ENCODE measurements around the gene NOTCH2.
"Not testable (repeated sequence)": the region's sequence is repeated elsewhere in the genome, so short reads cannot be mapped to it uniquely, and the experiment has no call there.

NOTCH2 gene

DNA sequence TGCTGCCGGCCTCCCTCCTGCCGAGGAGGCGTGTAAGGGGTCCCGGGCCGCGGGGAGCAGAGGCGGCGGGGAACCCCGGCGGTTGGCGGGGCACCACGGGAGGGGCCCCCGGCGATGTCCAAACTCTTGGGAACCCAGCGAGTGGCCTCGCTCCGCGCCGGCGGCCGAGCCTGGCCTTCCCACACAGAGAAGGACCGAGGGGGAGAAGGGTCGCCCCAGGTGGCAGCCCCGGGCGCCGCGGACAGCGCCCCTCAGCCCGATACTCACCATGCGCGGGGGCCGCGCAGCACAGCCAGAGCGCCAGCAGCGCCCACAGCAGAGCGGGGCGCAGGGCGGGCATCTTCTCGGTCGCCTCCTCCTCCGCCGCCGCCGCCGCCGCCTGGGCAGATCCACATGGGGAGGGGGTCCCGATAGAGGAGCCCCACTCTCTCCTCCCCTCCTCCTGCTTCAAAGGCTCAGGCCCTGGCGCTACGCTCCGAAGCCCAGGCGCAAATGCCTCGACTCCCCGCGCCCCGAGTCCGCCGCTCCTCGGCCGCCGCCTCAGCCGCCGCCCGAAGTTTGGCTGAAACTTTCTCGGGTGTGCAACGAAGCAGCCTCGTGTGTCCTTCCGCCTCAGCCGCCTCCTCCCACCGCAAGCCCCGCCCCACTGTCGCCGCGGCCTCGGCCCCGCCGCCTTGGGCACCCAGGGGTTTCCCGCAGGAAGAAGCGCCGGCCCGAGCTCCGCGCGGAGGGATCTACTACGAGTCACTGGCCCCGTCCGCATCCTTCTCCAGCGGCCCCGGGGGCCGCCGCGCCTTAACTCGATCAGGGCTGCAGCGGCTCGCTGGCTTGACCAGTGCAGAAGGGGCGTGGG, at the start of gene NOTCH2:
Gene NOTCH2, minus strand, starts transcription at position 596 of the 853 bp plus-strand sequence. Its CDS starts 256 bp downstream, at position 340.
- peak; percentile 38 to 47 for DNase-seq (ENCODE audit: low read depth in 1 of 2, low spot score in 1 of 2)

DNA sequence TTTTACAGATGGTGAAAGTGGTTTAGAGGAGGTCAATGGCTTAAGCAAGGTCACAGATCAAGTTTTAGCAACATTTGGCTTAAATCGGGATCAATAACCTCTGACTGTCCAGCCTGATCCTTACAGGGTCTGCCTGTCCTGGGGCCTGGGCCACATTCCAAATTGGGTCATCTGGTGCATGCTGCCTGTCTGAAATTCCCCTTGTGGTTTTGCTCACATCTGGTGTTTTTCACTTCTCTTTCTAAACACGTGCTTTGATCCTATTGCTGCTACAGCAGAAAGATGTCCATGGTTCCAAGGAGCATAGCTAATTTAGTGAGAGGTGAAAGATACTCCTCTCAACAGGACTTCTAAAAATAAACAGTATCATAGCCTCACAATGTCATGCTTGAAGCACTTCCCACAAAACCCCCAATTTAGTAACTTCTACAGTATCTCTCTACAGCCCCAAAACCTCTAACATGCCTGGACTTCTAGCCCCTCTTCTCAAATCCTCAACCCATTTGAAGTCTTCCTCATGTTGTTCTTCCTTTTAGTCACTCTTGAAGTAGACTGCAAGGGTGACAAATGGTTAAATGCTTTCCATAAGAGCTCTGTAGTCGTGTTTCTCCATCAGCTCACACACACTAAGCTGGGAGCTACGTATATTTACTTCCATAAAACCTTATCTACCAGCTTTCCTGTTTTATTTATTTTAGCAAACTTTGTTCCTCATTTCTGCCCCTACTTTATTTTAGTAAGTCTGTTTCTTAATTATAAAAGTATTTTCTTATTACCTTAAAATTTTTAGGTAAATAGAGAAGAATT, 48.1 kb upstream of the NOTCH2 start:
- not testable (repeated sequence) for DNase-seq (ENCODE audit: low read depth in 1 of 2, low spot score in 1 of 2)

GRCh38 chr1:120116094-120116493, 46.6 kb upstream of the NOTCH2 start:
- DNase-seq (ENCODE audit: low read depth in 1 of 2, low spot score in 1 of 2) = not testable (repeated sequence)

DNA sequence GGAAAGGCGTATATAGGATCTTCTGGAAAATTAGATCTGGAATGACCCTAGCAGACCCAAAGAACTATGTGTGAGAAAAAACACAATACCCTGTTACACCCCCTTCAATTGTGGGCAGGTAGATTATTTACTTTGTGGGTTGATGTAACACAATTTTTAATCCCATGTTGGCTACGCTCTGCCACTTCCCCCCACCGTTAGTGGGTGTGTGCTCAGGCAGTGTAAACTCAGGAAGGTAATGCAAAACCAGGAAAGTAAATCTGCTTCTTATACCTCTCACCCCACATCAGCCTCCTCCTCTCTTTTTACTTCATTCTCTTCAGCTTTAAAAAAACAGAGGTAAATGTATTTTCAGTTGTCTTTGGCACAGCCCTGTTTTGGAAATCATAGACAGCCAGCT, 43.7 kb upstream of the NOTCH2 start:
- not testable (repeated sequence) for DNase-seq (ENCODE audit: low read depth in 1 of 2, low spot score in 1 of 2)

GRCh38 chr1:120112212-120112611, 42.8 kb upstream of the NOTCH2 start:
- not testable (repeated sequence) for DNase-seq (ENCODE audit: low read depth in 1 of 2, low spot score in 1 of 2)

DNA sequence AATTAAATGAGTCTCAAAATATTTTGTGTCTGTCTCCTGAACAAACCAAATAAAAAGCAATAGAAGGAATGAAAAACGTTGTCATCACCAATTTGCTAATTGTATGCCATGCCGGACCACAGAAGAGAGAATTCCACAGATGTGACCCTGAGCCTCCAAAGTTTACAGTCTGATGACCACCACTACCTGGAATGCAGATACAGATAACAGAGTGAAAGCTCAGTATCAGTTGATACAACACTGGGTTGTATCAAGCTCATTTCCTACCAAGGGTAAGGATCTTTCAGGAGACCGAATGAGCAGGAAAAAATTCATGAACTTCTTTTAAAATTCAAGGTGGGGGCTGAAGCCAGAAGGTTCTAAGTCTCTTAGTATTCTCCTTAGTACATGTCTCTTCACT, 42.3 kb upstream of the NOTCH2 start:
- not testable (repeated sequence) for DNase-seq (ENCODE audit: low read depth in 1 of 2, low spot score in 1 of 2)

DNA sequence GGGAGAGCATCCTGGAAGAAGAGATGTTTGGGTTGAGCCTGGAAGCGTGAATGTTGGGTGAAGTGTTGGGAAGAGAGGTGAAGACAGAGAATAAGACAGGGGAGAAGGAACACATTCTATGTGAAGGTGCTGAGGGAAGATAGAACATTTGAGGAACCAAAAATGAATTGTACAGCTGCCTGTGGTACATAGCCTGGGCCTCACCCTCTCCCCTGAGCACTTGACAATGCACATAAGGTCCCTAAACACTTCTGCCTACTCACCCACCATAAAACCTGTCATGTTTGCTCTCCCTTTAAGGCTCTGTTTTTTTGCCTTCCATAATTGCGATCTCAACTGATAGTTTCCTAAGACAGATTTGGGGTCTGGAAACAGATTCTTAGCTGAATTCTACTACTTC, 41.5 kb upstream of the NOTCH2 start:
- DNase-seq (ENCODE audit: low read depth in 1 of 2, low spot score in 1 of 2) = not testable (repeated sequence)

GRCh38 chr1:120109656-120110055, 40.2 kb upstream of the NOTCH2 start:
- DNase-seq (ENCODE audit: low read depth in 1 of 2, low spot score in 1 of 2) = not testable (repeated sequence)

DNA sequence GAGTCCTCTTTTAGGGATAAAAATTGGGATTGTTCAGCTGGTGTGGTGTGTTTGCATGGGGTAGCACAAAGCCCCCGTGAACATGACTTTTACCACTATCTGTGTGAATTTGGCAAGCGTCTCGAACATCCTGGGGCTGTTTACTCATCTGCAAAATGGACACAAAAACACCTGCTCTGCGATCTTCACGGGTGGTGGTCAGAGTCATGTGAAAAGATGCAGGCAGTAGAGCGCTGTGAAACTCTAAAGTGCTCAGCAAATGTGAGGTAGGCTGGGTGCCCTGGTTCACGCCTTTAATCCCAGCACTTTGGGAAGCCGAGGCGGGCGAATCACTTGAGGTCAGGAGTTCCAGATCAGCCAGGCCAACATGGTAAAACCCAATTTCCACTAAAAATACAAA, 39.7 kb upstream of the NOTCH2 start:
- DNase-seq (ENCODE audit: low read depth in 1 of 2, low spot score in 1 of 2) = not testable (repeated sequence)

DNA sequence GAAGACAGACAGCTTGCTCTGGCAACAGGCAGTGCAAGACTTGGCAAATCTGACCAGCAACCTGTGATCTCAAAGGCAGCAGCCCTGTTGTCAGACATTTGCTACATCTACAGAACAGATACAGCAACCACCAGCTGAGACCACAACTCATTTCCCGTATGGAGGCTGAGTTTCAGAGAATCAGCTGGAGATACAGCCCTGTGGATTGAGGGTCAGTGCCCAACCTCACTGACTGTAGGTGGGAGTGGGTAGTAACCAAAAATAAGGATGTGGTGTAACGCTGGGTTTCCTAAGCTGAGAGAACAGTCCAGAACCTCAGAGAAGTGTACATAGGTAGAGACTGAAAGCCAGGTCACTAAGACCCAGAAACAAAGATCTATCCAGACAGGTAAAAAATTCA, 35.8 kb upstream of the NOTCH2 start:
- not testable (repeated sequence) for DNase-seq (ENCODE audit: low read depth in 1 of 2, low spot score in 1 of 2)

GRCh38 chr1:120103768-120104167, 34.3 kb upstream of the NOTCH2 start:
- DNase-seq (ENCODE audit: low read depth in 1 of 2, low spot score in 1 of 2) = not testable (repeated sequence)

DNA sequence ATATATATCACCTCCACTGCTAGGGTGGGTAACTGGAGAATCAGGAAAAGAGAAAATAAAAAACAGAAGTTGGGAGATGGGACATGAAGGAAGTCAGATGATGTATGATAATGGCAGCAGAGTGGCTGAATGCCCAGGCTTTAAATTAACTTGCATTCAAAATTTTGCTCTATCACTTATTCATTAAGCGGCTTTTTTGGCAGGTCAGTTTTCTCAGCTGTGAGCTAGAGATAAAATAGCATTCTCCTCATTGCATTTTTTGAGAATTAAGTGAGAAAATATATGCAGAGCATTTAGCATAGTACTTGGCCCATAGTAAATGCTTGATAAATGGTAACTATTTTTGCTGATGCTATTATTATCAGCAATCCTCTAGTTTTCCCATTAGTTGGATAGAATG, 32.1 kb upstream of the NOTCH2 start:
- not testable (repeated sequence) for DNase-seq (ENCODE audit: low read depth in 1 of 2, low spot score in 1 of 2)

- DNase-seq (ENCODE audit: low read depth in 1 of 2, low spot score in 1 of 2) = not testable (repeated sequence)
Observed at GRCh38 chr1:120100590-120100989, 31.1 kb upstream of the NOTCH2 start.

GRCh38 chr1:120098986-120099759, 29.7 kb upstream of the NOTCH2 start:
- not testable (repeated sequence) for DNase-seq (ENCODE audit: low read depth in 1 of 2, low spot score in 1 of 2)

- not testable (repeated sequence) for DNase-seq (ENCODE audit: low read depth in 1 of 2, low spot score in 1 of 2)
Observed at GRCh38 chr1:120096981-120097545, 27.6 kb upstream of the NOTCH2 start.

GRCh38 chr1:120093548-120094181, 24.2 kb upstream of the NOTCH2 start:
- DNase-seq (ENCODE audit: low read depth in 1 of 2, low spot score in 1 of 2) = not testable (repeated sequence)

DNA sequence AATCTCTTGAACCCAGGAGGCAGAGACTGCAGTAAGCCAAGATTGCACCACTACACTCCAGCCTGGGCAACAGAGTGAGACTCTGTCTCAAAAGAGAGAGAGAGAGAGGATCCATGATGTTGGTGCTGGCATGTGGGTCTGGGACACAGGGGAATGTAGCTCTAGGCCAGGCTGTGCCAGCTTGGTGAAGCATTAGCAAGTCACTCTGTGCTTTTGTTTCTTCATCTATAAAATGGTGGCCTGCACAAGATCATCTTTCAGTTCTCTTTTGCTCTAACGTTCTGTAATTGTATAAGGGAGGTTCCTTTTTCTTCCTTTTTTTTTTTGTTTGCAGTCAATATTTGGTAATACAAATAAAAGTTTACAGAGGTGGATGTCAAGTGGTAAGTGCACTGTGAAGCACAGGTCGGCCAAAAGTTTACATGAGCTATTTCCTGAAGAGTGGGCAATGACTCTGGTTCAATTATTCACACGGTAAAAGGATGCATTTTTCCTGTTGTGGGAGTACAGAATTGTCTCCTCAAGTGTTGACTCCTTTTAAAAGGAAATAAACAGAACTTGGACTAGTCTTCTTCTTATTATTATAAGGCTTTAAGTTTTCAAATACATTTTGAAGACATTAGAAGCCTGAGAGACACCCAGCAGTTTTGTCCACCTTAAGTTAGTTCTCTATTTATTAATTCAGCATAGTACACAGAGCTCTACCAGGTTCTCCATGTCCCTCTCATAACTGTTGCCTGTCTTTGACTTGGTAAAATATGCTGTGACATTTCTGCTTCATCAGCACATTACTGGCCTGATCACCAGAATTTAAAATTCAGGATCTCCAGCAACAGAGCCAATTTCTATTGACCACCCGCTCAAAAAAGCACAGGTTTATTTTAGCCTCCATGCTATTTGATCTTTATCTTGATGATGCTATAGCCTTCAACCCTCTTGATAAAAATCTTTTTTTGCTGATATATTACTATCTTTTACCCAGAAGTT, 23.1 kb upstream of the NOTCH2 start:
- not testable (repeated sequence) for DNase-seq (ENCODE audit: low read depth in 1 of 2, low spot score in 1 of 2)

GRCh38 chr1:120090830-120091229, 21.4 kb upstream of the NOTCH2 start:
- DNase-seq (ENCODE audit: low read depth in 1 of 2, low spot score in 1 of 2) = not testable (repeated sequence)

- peak in 1 of 2 donors; percentile 49 for DNase-seq (ENCODE audit: low read depth in 1 of 2, low spot score in 1 of 2)
Observed at GRCh38 chr1:120087959-120088358, 18.5 kb upstream of the NOTCH2 start.

Data from activated CD4-positive, alpha-beta T cell treated with anti-CD3 and anti-CD28 coated beads, Interleukin-2, amount 50 U/mL, for 24 hours (primary cell).